GM18511 (cell line): ENCODE data around the gene DAPK1.
"Not testable (repeated sequence)": the region's sequence is repeated elsewhere in the genome, so short reads cannot be mapped to it uniquely, and the experiment has no call there.

Source experiments
- ATAC-seq: cut with Tn5 transposase; IDR thresholded peaks from one replicate; pipeline ENCODE4 v1.9.1; 2021; ENCODE audit warnings: mild to moderate bottlenecking, moderate library complexity; ENCODE audit not compliant: unreplicated experiment

The DAPK1 gene

GRCh38 chr9:87540444-87541105, 42.9 kb downstream of the DAPK1 start:
- ATAC-seq, result no peak

DNA sequence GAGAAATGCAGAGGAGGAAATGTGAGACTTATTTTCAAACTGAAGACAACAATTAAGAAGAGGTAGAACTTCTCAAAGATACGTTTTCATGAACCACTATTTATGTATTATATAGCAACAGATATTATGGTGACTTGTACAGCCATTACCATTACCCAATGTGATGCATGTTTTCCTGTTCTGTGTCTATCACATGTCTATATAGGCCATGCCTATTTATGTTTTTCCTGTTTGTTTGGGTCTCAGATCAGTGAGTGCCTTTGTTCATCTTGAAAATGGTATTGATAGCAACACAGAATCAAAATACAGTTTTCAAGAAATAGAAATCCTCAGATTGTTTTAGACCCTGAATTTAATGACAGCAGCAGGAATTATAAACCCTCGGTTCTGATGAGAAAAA, 44.0 kb downstream of the DAPK1 start:
- ATAC-seq, result no peak

- ATAC-seq, result no peak
Measured at GRCh38 chr9:87542141-87542540, 44.5 kb downstream of the DAPK1 start.

GRCh38 chr9:87543251-87543650, 45.6 kb downstream of the DAPK1 start:
- ATAC-seq, result no peak

DNA sequence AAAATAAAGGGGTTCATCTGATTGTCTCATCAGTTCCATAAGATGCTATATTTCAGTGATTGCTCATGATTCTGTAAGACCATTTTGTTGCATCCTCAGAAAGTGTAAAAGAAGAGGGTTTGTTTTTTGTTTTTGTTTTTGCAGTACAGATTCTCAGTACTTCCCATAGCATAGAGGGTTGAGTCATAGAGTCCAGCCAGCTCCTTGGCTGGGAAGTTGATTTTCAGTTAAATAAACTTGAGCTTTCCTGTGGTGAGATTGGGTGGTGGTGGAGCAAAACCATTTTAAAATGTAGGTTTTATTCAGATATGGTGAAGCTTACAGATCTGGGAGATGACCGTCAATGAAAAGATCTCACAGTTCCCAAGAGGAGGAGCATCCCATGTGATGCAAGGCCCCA, 48.2 kb downstream of the DAPK1 start:
- no peak for ATAC-seq

DNA sequence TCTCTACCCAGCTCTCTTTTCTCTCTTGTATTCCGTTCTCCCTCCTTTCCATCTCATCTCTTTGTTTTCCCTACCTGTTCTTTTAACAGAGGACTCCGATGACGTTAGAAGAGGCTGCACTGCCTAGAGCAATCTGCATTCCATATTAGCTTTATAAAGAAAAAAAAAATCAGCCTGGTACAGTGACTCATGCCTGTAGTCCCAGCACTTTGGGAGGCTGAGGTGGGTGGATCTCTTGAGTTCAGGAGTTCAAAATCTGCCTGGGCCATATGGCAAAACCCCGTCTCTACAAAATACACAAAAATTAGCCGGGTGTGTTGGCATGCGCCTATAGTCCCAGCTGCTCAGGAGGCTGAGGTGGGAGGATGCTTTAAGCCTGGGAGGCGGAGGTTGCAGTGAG, 49.0 kb downstream of the DAPK1 start:
- no peak for ATAC-seq

DNA sequence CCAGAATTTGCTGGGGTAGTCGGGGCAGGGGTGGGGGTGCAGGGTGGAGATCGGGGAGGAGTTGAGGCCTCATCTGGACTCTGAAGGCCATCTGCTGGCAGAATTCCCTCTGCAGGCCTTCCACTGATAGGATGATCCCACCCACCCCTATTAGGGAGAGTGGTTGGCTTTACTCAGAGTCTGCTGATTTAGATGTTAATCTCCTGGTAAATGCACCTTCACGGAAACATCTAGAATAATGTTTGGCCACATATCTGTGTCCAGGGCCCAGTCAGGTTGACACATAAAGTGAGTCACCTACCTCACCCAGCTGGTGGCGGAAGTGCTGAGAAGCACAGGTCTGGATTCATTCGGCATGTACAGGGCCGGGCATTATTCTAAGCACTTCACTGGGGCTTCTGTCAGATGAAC, 50.0 kb downstream of the DAPK1 start:
- ATAC-seq, result no peak

DNA sequence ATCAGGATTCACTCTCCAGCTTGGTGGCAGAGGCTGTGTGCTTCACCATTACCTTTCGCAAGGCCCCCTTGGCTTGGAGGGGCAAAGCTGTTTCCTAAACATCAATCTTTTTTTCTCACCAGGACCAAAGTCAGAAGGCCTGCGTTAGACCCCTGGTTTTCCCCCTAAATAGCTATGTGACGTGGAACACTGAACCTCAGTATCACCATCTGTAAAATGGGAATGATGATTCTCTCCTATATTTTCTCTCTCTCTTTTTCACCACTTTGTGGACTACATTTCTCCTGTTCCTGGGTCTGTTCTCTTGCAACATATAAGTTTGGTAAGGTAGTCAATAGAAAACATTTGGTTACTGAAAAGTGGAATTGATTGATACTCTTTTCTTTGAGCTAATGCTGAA, 50.5 kb downstream of the DAPK1 start:
- ATAC-seq, result no peak

- ATAC-seq, result not testable (repeated sequence)
Measured at GRCh38 chr9:87549088-87549487, 51.4 kb downstream of the DAPK1 start.

- ATAC-seq, result no peak
Measured at GRCh38 chr9:87549791-87550190, 52.1 kb downstream of the DAPK1 start.

DNA sequence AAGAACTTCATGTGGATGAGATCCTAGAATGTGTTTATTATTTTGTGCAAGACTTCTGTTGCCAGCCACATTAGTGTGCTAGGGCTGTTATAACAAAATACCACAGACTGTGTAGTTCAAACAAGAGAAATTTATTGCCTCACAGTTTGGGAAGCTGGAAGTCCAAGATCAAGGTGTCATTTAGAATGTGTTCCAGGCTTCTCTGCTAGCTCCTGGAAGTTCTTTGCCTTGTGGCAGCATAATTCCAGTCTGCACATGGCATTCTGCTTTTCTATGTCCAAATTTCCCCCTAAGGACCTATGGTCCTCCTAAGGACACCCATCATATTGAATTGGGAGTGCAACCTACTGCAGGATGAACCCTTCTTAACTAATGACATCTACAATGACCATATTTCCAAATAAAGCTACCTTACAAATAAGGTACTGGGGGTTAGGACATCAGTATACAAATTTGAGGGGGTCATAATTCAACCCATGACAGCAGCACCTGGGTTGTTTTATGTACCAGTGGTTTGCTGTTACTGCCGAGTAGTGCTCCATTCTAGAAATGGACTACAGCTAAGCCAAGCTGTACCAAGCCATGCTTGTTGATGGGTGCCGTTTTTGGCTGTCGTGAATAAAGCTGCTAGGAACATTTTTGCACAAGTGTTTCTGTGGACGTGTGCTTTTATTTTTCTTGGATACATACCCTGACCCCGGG, 52.7 kb downstream of the DAPK1 start:
- ATAC-seq, result no peak

GRCh38 chr9:87551772-87552217, 54.1 kb downstream of the DAPK1 start:
- no peak for ATAC-seq

DNA sequence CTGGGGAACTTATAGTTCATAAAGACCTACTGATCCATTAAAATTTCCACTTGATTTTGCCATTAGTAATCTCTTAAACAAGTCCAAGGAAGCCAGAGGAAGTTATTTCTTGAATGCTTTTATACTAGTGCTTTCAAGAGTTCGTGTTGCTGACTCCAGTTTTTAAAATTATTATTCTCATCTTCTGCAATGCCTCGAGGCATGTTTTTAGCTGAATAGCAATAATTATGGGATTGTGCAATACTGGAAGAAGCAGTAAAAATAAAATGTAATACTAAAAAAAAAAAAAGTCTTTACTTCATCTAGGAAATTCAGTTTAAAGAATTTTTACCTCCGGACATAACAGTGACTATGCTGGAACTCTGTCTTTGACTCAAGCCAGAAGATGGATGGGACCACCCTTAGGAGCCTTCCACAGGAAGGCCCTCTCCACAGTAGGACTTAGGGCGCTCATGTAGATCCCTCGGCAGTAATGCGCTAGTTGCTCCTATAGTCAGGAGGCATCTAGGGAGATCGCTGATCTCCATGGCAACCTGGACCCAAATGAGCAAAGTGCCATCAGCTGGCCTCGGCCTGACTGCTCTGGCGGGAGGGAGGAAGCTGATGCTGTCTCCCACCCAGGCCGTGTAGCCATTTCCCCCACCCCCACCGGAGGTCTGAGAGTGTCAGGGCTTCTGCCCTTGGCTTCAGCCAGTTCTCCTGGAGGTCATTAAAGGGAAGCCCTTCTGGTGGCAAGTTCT, 56.7 kb downstream of the DAPK1 start:
- no peak for ATAC-seq

- no peak for ATAC-seq
Measured at GRCh38 chr9:87554976-87555375, 57.3 kb downstream of the DAPK1 start.

DNA sequence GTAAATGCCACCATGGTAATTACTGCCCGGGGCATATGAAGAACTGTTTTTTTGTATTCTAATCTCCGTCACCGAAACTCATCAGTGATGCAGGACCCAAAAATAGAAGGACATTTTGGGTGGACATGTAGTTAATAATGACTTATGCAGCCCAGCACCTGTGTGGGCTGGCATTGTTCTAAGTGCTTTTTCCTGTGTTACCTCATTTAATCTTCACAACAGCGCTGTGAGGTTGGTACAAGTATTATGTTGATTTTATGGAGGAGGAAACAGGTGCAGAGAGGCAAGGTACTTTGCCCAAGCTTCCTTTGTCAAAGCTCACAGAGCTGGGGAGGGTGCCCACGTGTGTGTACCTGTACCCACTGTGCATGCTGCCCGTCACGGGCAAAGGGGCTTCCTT, 58.4 kb downstream of the DAPK1 start:
- no peak for ATAC-seq

DNA sequence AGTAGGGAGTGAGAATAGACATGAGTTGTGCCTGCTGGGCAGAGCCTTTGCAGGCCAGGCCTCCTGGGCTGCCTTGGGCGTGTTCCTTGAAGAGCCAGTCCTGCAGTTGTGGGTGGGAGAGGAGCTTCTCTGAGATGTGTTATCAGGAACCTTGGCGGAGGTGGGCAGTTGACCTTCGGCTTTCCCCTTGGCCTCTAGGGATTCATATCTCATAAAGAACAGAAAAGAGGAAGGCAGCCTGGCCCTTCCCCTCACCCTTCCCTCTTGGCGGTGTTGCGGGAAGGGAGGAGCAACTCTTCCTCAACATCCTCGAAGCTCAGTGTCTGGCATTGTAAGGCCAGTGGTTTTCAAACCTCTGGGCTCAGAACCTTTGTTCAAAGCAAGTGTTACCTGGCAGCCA, 59.2 kb downstream of the DAPK1 start:
- ATAC-seq, result no peak

DNA sequence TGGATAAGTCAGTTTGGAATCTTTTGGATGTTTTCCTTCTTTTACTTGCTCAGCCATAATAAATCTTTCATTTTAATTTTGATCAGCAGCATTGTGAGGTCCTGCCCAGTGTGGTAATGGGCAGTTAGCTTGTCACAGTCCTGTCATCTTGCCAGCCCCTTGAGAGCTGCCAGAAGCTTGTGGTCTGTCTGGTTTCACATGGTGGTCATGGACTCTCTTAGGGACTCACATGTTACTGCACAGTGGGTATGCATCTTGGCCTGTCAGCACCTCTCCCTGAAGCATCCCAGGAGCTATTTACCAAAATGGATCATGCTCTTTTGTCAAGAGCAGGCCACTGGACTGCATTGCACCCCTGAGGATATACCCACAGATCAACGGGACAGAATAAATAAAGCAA, 60.3 kb downstream of the DAPK1 start:
- no peak for ATAC-seq

- ATAC-seq, result no peak
Measured at GRCh38 chr9:87558606-87559190, 61.0 kb downstream of the DAPK1 start.

DNA sequence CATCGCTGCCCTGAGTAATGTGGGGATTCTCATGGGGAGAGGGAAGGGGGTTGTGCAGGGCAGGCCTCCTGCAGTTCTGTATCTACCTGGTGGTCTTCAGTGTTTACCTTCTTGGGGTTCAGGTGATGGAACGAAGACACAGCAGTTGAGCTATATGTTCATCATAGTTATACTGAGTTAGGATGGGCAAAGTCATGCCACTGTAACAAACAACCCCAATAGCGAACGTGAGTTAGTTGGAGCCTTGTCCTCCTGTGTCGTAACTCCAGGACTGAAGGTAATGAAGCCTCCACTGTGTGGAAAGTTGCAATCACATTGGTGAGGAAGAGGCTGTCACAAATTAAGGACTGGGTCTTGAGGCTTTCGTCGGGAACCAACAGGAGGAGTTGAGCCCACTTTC, 64.4 kb downstream of the DAPK1 start:
- no peak for ATAC-seq

DNA sequence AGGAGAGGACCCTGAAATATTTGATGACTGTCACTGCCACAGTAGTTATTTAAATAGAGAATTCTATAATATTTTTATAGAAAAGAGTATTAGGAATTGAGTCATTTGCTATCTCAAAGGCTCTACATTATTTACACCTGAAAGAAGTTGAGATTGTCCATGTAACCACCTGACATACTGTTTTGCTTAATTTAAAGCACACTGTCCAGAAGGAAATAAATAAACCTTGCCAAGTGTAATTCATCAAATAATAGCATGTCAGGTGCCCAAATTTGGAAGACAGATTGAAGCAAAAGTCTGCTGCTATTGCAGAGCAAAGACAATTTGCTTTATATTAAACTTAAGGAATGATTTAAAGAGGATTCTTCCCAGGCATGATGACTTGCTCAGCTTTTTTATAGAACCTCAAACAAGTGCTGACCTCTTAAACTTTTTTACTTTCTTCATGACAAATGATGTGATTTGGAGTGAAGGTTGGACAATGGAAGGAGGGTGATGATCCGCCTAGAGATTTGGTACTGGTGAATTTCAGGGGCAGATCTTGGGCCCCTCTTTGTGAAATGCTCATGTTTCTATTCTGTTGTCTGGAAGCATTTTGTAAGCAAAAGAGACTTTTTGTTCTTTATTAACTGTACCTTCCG, 65.0 kb downstream of the DAPK1 start:
- ATAC-seq, result no peak

GRCh38 chr9:87564111-87564510, 66.4 kb downstream of the DAPK1 start:
- no peak for ATAC-seq
